A549 (cell line): ENCODE results near the gene TBX21. TPM values are rescaled to one million over a fixed set of nuclear protein-coding genes. Genes with fewer than 3 reads are reported as not detected.

Experiments
- ATAC-seq, 2 experiments: fragments of 200-7000 bp in 1 of 2; fragments of >200 bp in 1 of 2; cut with Nextera tagmentation in 1 of 2; cut with Tn5 transposase in 1 of 2; 3 replicates each; pipeline versions ENCODE4 v1.8.0 to v1.9.1; 2018 to 2020; ENCODE audit warnings: mild to moderate bottlenecking in 1 of 2, moderate library complexity in 1 of 2
- CTCF ChIA-PET: fragments of 300-600 bp; sonication (Branson Sonifier 250); formaldehyde crosslinking; extraction: SDS; loops from one replicate; lab custom pipeline; 2021; ENCODE audit warnings: antibody characterized with exemption, inconsistent platforms; lab: Yijun Ruan, JAX
- POLR2A ChIA-PET: fragments of 350-600 bp; formaldehyde crosslinking; extraction: SDS; loops from one replicate; lab custom pipeline; 2021; ENCODE audit warnings: antibody characterized with exemption, inconsistent platforms; lab: Yijun Ruan, JAX
- DNase-seq, 2 experiments: peaks; one replicate each; pipeline versions ENCODE4 v3.0.0 to v3.0.0-alpha.2; 2011 to 2016; ENCODE audit warnings: low read depth in 1 of 2, low spot score in 1 of 2
- FAIRE-seq: peaks from 2 replicates; lab custom pipeline; 2011; peaks lifted over from hg19 to GRCh38; lab: Jason Lieb, UNC
- H3K27ac ChIP-seq, 2 experiments: fragments of >200 bp; sonication (Bioruptor Twin); formaldehyde crosslinking; 3 replicates each; pipeline ENCODE4 v1.5.1; 2016 to 2017
- H3K4me1 ChIP-seq: fragments of >200 bp; sonication (Bioruptor Twin); formaldehyde crosslinking; 3 replicates; pipeline ENCODE4 v1.6.1; 2016
- H3K4me2 ChIP-seq: fragments of >200 bp; sonication (Bioruptor Twin); formaldehyde crosslinking; 3 replicates; pipeline ENCODE4 v1.6.1; 2016
- H3K4me3 ChIP-seq: fragments of >200 bp; sonication (Bioruptor Twin); formaldehyde crosslinking; 3 replicates; pipeline ENCODE4 v1.5.1; 2016
- H3K9me3 ChIP-seq: fragments of >200 bp; sonication (Bioruptor Twin); formaldehyde crosslinking; 3 replicates; pipeline ENCODE4 v1.6.1; 2016
- CBX2 ChIP-seq: fragments of 200-600 bp; sonication (generic); IDR thresholded peaks from 2 replicates; pipeline ENCODE4 v1.6.1; 2016; ENCODE audit warnings: low read depth, mild to moderate bottlenecking, borderline replicate concordance
- EHF ChIP-seq: fragments of 250-450 bp; sonication (Bioruptor Pico); IDR thresholded peaks from 2 replicates; pipeline ENCODE4 v1.5.0; 2020; ENCODE audit warnings: mild to moderate bottlenecking
- FOSL2 ChIP-seq, 2 experiments: fragments of 450-650 bp in 1 of 2; fragments of >200 bp in 1 of 2; sonication (Bioruptor Twin) in 1 of 2; formaldehyde crosslinking; IDR thresholded peaks; 2 replicates each; pipeline versions ENCODE4 v1.5.0 to v1.6.1; 2016 to 2020; ENCODE audit warnings: mild to moderate bottlenecking in 1 of 2, moderate library complexity in 1 of 2
- GATA3 ChIP-seq: IDR thresholded peaks from 2 replicates; pipeline ENCODE4 v1.6.1; 2012; ENCODE audit warnings: borderline replicate concordance
- HDAC2 ChIP-seq: fragments of 200-600 bp; sonication (generic); IDR thresholded peaks from 2 replicates; pipeline ENCODE4 v1.6.1; 2016
- HMGXB4 ChIP-seq: fragments of 250-450 bp; sonication (Bioruptor Pico); IDR thresholded peaks from 2 replicates; pipeline ENCODE4 v1.5.0; 2021; ENCODE audit warnings: mild to moderate bottlenecking, moderate library complexity, borderline replicate concordance
- JUN ChIP-seq, 2 experiments: fragments of >200 bp; sonication (Bioruptor Twin); formaldehyde crosslinking; IDR thresholded peaks; 2 replicates in 1 of 2; 3 replicates in 1 of 2; pipeline ENCODE4 v1.6.1; 2016 to 2017
- MAFK ChIP-seq: fragments of 450-650 bp; IDR thresholded peaks from 2 replicates; pipeline ENCODE4 v1.6.1; 2014; ENCODE audit not compliant: partially characterized antibody
- MAX ChIP-seq: IDR thresholded peaks from 2 replicates; pipeline ENCODE4 v1.6.1; 2012
- MAZ ChIP-seq: fragments of 150-350 bp; IDR thresholded peaks from 2 replicates; pipeline ENCODE4 v1.6.1; 2014; ENCODE audit warnings: antibody characterized with exemption, low read depth, low read length, borderline replicate concordance
- NR3C1 ChIP-seq: fragments of >200 bp; sonication (Bioruptor Twin); formaldehyde crosslinking; IDR thresholded peaks from 3 replicates; pipeline ENCODE4 v1.6.1; 2017
- PHF8 ChIP-seq: fragments of 200-600 bp; sonication (generic); IDR thresholded peaks from 2 replicates; pipeline ENCODE4 v1.6.1; 2016; ENCODE audit warnings: low read depth, mild to moderate bottlenecking, antibody characterized with exemption, moderate library complexity, borderline replicate concordance
- POLR2A ChIP-seq: IDR thresholded peaks from 2 replicates; pipeline ENCODE4 v1.6.1; 2012; ENCODE audit warnings: mild to moderate bottlenecking, low read length
- POLR2AphosphoS2 ChIP-seq: conservative IDR thresholded peaks from 2 replicates; pipeline ENCODE4 v1.6.1; 2012; ENCODE audit warnings: low read length, improper control_type of control experiment, inconsistent platforms
- RAD21 ChIP-seq, 2 experiments: fragments of >200 bp in 1 of 2; sonication (Bioruptor Twin) in 1 of 2; formaldehyde crosslinking in 1 of 2; IDR thresholded peaks in 1 of 2; conservative IDR thresholded peaks in 1 of 2; 2 replicates in 1 of 2; 3 replicates in 1 of 2; pipeline ENCODE4 v1.6.1; 2012 to 2018; ENCODE audit warnings: inconsistent platforms in 1 of 2
- REST ChIP-seq: fragments of 200-600 bp; sonication (generic); IDR thresholded peaks from 2 replicates; pipeline ENCODE4 v1.6.1; 2016; ENCODE audit warnings: antibody characterized with exemption, mild to moderate bottlenecking, moderate library complexity
- SMC3 ChIP-seq: fragments of >200 bp; sonication (Bioruptor Twin); formaldehyde crosslinking; IDR thresholded peaks from 3 replicates; pipeline ENCODE4 v1.6.1; 2018; ENCODE audit warnings: inconsistent platforms
- USF2 ChIP-seq: fragments of 450-650 bp; IDR thresholded peaks from 2 replicates; pipeline ENCODE4 v1.6.1; 2014; ENCODE audit warnings: antibody characterized with exemption
- ZFP36 ChIP-seq: fragments of 450-650 bp; IDR thresholded peaks from 2 replicates; pipeline ENCODE4 v1.6.1; 2014; ENCODE audit warnings: borderline replicate concordance; ENCODE audit not compliant: partially characterized antibody
- ZSCAN20 ChIP-seq: fragments of 250-450 bp; sonication (Bioruptor Pico); IDR thresholded peaks from 2 replicates; pipeline ENCODE4 v1.8.0; 2022; ENCODE audit warnings: mild to moderate bottlenecking, moderate library complexity
- WGBS: methylation state at CpG from one replicate; pipeline ENCODE4 v1.1.6; 2017; ENCODE audit errors: missing lambda C conversion rate; 5-methylcytosine and 5-hydroxymethylcytosine counted together
- polyA plus RNA-seq, 4 experiments: library from polyadenylated mRNA; depleted of rRNA in 3 of 4; stranded (reverse); fragments of >200 nt; fragmentation: RNase III in 1 of 4; extraction: RNeasy Plus Mini Kit Qiagen cat#74134 plus additional on column Dnase treatment in 1 of 4; gene quantifications; 2 replicates in 3 of 4; 3 replicates in 1 of 4; pipeline ENCODE4 v1.2.3, GENCODE V29; 2011 to 2017

TBX21 gene
- polyA plus RNA-seq, 2 of the 4 experiments (the other 2 are of a cell fraction) = not detected

- DNase-seq (no peak), ATAC-seq (no peak), FAIRE-seq (no peak)
- TF ChIP-seq FOSL2 (IDR thresholded peaks at IDR 0.05) (no peak), FOSL2 (CRISPR knock-in tag; IDR thresholded peaks at IDR 0.05) (peak; percentile 61; the same call in 1 of the 2 replicates), SMC3 (no peak)
- peaks cover 19% of the 10 kb centered on the region for H3K4me1 ChIP-seq
- 75% methylated on average over 2 of the region's 2 CpGs for WGBS
- no peaks in the 10 kb centered on the region for H3K9me3 ChIP-seq
- ChIA-PET POLR2A (interaction anchor here (1.2 kb wide), 1 partner anchor 43 kb away, joined by 4 read pairs; no protein-coding TSS in a partner anchor), CTCF (interaction anchor here (0.6 to 1.6 kb wide), 10 partner anchors 12 to 110 kb away, joined by 3 to 10 read pairs (median 4); no protein-coding TSS in a partner anchor)
- H3K4me3 ChIP-seq = no peak overlapping the region
- H3K27ac ChIP-seq = peak overlapping the region in 1 of 2 experiments; percentile 96; a peak in 2 of 6 replicates
- peak overlapping the region; percentile 95 for H3K4me2 ChIP-seq
Observed at GRCh38 chr17:47692137-47692894, 40.7 kb upstream of the TBX21 start.

- no peaks in the 10 kb centered on the region for H3K9me3 ChIP-seq
- FAIRE-seq (peak; percentile 85), DNase-seq (no peak)
- 52% methylated on average over 10 of the region's 10 CpGs for WGBS
- H3K4me3 ChIP-seq = peak overlapping the region; percentile 97
- H3K27ac ChIP-seq = peak overlapping the region; percentile 93 to 96
- CTCF ChIA-PET = interaction anchor here (0.6 to 1.8 kb wide), 11 partner anchors 9 to 105 kb away, joined by 3 to 10 read pairs (median 4); no protein-coding TSS in a partner anchor
- peaks cover 13% of the 10 kb centered on the region for H3K4me1 ChIP-seq
- TF ChIP-seq JUN (IDR thresholded peaks at IDR 0.05) (no peak), NR3C1 (no peak)
- TF ChIP-seq, all 56 proteins: peak for 0
- ATAC-seq = 0 out of 6 replicates have a peak, but pooled peaks of 1 of the 2 experiments have one; percentile 2
- peak overlapping the region; percentile 95 for H3K4me2 ChIP-seq
- POLR2A ChIA-PET = interaction anchor here (0.7 to 1.2 kb wide), 2 partner anchors 43 to 138 kb away, joined by 4 to 6 read pairs; partner anchors contain the start of genes LRRC46 and MRPL10
Observed at GRCh38 chr17:47692895-47693730, 39.9 kb upstream of the TBX21 start.

GRCh38 chr17:47693731-47694580 lies 39.1 kb upstream of the TBX21 start, which contains the start of gene TBKBP1:
TBKBP1 (plus strand) TSS chr17:47694161; CDS start chr17:47696113, 1,952 bp downstream.
- FAIRE-seq = no peak
- ChIA-PET CTCF (interaction anchor here (1.0 to 1.8 kb wide), 4 partner anchors 10 to 96 kb away, joined by 3 to 10 read pairs (median 8); no protein-coding TSS in a partner anchor), POLR2A (interaction anchor here (0.6 to 1.2 kb wide), 3 partner anchors 42 to 202 kb away, joined by 4 to 8 read pairs (median 6); partner anchors contain the start of genes LRRC46 and MRPL10)
- peak within 1 kb of the TSS; percentile 93 to 96 for H3K27ac ChIP-seq
- H3K4me3 ChIP-seq = peak within 1 kb of the TSS; percentile 97
- DNase-seq = peak; percentile 44 to 59
- H3K4me1 ChIP-seq = peaks cover 13% of the 10 kb centered on the region
- H3K4me2 ChIP-seq = peak within 1 kb of the TSS; percentile 95
- H3K9me3 ChIP-seq = no peaks in the 10 kb centered on the region
- under 1% methylated on average over 40 of the region's 87 CpGs for WGBS
- peak; percentile 20 to 53 for ATAC-seq
- TF ChIP-seq JUN (IDR thresholded peaks at IDR 0.05) = peak in 1 of 2 experiments; percentile 62; a peak in 2 of 5 replicates
- TF ChIP-seq USF2 = no peak
- peak; percentile 39; the same call in 1 of the 2 replicates for TF ChIP-seq MAX
- TF ChIP-seq POLR2A = no peak
- no peak for TF ChIP-seq MAFK
- no peak for TF ChIP-seq FOSL2 (IDR thresholded peaks at IDR 0.05)
- TF ChIP-seq FOSL2 (CRISPR knock-in tag; IDR thresholded peaks at IDR 0.05) = no peak
- no peak for TF ChIP-seq HMGXB4 (CRISPR knock-in tag)
- no peak for TF ChIP-seq EHF (CRISPR knock-in tag)
- TF ChIP-seq ZFP36 = no peak
- TF ChIP-seq ZSCAN20 (CRISPR knock-in tag) = no peak
- no peak for TF ChIP-seq REST
- TF ChIP-seq POLR2AphosphoS2 = no peak
- no peak for TF ChIP-seq GATA3
- no peak for TF ChIP-seq CBX2
- TF ChIP-seq PHF8 = peak; percentile 69
- no peak for TF ChIP-seq HDAC2
- no peak for TF ChIP-seq MAZ
- TF ChIP-seq RAD21 (conservative IDR thresholded peaks at IDR 0.05 in 1 of 2, IDR thresholded peaks at IDR 0.05 in 1 of 2) = no peak
